Fibroblast of gingiva (primary cell): ENCODE results near the gene RIMBP2.

Experiments
- DNase-seq: peaks from one replicate; pipeline ENCODE4 v3.0.0-alpha.2; 2011; ENCODE audit warnings: low read depth

RIMBP2 gene

DNA sequence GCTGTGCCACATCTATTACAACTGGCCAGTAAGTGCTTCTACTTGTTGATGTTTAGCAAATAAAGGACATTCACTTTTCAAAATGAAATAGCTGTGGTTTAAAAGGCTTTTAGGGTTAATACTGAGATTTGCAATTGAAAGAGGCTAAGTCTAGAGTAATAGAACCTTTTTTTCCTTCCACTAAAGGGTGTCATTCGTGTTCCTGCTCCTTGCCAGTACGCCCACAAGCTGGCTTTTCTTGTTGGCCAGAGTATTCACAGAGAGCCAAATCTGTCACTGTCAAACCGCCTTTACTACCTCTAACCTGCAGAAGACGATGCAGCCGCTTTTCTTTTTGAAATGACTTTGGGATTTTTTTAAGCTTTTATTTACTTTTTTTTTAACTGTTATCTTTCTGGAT, 344.8 kb downstream of the RIMBP2 start:
- DNase-seq: no peak

DNA sequence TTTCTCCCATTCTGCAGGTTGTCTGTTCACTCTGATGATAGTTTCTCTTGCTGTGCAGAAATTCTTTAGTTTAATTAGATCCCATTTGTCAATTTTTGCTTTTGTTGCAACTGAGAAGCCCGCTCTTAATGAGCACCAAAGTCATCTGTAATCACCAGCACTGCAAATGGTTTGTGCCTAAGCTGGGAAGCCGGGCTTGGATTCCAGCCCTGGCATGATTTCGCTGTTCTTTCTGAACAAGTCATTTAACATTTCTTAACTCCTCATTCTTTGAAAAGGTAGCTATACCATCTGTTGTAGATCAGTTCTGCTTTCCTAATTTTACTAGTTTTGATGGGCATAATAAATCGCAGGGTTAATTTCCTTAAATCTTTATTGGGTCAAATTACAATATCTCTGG, 346.3 kb downstream of the RIMBP2 start:
- DNase-seq: no peak

DNA sequence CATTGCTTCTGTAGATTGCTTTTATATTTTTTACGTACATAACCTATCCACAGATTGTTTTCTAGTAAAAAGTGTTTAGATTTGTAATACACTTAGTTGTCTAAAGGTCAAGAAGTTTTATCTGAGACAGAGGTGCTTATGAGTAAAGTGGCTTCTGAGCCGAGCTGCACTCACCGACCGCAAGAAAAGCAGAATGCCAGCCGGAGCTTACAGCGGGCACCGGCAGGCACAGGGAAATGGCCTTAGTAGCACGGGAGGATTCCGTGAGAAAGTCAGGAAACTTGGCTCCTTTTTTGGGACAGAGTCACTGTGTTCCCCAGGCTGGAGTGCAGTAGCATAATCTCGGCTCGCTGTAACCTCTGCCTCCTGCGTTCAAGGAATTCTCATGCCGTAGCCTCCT, 348.6 kb downstream of the RIMBP2 start:
- DNase-seq: no peak

DNA sequence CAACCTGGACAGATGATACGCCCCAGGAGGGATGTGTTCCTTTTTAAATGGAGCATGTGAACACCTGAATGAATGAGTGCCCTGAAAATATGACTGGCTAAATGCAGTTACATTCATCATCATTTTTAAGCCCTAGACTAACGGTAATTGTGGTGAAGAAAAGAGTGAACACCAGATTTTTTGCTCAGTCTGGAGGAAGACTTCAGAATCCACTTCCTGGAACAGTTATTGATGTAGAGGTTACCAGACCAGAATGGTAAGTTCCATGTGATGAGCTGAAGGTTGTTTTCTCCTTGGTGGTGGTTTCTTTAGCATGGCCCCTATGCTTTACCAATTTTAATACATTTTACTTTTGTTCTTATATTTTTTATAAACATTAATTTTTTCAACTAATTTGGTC, 349.1 kb downstream of the RIMBP2 start:
- DNase-seq: no peak

DNA sequence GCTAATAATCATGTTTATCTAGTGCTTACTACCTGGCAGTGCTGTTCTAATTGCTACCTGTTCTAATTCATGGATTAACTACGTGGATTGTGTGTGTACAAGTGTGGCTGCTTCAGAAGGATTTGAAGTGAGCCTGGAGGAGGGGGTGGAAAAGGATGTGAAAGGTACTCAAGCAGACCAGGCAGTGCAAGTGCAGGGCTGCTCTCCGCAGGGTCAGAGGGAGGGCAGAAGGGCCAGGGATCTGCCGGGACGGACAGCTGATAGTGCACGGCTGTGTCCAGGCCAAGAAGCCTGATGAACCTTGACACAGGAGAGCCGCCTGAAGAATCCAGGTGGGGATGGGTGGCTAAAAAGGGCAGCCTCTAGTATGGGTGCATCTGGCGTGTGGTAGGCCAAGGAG, 349.9 kb downstream of the RIMBP2 start:
- DNase-seq: no peak

DNA sequence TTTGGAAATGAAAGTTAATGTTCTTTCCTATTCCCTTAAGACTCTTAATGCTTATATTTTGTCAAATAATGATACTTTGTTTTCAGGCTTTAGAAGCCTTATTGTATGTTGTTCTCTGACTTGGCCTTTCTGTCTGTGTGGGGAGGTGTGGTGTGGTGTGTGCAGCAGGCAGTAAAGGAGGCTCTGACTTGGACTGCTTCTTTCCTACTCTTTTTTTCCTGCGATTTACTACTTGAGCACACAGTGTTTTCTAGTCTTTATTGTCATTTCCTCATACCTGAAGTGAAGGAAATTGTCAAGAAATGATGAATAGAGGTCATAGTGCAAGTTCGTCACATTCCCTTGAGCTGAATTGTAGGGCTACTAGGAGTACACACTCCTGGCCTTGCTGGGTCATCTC, 351.5 kb downstream of the RIMBP2 start:
- no peak for DNase-seq

DNA sequence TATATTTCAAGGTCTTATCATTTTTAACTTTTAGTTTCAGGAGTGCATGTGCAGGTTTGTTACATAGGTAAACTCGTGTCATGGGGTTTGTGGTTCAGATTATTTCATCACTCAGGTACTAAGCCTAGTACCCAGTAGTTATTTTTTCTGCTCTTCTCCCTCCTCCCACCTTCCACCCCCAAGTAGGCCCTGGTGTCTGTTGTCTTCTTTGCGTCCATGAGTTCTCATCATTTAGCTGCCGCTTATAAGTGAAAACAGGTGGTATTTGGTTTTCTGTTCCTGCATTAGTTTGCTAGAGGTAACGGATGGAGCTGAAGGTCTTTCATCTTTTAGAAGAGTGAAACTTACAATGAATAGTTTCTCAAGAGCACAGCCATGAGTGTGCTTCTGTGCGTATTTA, 354.0 kb downstream of the RIMBP2 start:
- no peak for DNase-seq

DNA sequence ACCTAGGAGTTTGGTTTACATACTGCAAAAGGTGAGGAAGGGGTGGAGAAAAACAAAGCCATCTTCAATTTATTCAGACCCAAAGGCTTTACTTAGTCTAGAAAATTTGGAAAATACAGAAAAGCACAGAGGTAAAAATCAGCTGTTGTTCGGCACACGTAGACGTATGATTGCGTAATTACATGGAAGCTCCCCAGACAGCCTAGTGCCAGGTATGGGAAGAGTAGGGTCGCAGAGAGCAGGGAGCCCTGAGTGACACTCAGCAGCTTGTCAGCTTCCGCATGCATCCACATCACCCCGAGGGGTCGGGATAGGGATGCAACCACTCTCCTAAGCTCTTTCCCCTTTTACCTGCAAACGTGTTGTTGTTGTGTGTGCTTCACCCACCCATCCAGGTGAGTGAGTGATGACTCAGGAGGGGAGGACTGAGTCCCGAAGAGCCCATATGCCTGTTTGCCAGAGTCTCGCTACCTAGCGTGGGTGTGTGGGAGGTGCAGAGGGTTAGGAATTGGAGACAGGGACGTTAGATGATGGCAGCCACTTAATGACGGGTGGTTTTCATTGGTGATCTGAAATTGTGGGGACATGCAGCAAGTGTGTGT, 358.3 kb downstream of the RIMBP2 start:
- no peak for DNase-seq

DNA sequence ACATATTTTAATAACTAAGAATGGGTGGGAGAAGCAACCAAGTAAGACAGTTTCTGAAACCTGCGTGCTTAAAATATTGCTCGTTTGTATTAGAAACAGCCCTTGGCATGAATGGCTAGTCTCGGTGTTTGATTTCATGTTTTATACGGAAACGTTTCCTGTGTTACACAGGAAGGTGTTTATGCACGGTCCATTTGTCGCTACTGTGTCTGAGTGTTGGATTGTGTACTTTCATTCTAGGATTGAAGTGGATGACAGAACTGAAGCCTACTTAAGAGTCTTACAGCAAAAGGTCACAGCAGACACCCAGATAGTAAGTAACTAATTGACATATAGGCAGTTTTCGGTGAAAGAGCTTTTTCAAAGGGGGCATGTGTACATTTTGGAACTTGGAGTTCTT, 358.9 kb downstream of the RIMBP2 start:
- DNase-seq: no peak

DNA sequence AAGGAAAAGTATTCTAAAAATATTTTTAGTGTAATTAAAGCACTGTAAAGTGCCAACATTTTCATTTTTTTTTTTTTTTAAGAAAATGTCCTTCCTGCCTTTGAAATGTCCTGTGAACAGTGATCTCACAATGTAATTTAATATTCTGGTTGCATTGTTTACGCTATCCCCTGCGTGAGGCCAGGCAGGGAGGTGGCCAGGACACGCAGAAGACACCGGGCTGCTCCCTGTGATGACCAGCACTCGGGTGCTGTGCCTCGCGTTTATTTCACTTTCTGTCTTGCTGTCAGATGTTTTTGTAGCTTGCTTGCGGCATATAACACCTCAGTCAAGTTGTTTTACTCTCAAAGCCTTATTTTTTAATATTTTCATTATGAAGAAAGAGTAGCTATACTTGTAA, 359.9 kb downstream of the RIMBP2 start:
- DNase-seq: no peak

DNA sequence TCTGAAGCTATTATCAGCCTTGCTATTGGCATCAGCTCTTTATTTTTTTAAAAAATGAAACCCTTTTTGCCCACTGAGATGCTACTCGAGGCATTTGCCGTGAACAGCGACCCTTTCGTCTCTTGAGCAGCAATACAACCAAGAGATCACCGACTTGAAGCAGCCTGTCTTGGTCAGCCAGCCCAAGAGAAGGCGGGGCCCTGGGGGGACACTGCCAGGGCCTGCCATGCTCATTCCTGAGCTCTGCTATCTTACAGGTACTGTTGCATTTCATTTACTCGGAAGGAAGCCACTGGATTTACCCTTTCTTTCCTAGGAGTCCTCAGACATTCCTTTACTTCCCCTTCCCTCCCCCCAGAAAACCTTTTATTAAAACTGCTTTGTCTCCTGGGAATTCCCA, 361.7 kb downstream of the RIMBP2 start:
- no peak for DNase-seq

DNA sequence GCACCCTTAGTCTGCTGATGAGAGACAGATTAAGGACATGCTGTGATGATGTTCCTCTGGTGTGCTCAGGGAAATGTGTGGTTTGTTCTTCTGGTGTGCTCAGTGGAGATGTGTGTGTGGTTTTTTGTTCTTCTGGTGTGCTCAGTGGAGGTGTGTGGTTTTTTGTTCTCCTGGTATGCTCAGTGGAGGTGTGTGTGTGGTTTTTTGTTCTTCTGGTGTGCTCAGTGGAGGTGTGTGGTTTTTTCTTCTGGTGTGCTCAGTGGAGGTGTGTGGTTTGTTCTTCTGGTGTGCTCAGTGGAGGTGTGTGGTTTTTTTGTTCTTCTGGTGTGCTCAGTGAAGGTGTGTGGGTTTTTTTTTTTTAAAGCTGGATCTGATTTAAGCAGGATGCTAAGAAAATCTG, 363.0 kb downstream of the RIMBP2 start:
- no peak for DNase-seq

DNA sequence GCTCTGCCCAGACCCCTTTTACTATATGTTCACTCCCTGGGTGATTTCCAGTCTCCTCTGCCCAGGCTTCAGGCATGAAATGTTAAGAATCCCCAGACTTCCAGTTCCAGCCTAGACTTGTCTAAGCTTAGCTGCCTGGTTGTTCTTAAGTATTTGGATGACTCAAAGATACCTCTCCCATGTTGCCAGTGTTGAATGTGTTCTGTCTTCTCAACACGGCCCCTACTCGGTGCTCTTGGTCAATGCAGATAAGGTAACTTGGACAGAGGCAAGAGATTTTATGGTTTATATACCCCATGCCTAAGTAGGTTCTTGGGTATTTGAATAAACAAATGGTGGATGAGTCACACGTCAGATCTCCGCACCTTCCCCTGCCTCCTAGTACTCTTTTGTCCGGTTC, 364.8 kb downstream of the RIMBP2 start:
- no peak for DNase-seq

DNA sequence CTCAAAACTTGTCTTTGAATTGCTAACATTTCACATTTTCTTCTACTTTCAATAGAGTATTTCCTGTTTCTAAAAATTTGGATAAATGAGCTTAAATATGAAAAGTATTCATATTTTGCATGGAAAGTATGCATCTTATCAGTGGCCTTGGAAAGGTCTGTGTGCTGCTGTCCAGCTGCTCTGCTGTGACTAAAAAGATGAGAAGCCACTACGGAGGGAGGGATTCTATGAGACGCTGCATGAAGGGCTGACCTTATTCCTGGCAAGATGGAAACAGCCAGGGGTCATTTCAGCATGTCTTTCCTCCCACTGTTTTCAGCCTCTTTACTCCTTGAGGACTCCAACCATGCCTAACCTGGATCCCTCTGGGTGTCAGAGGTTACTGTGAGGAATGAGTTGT, 365.4 kb downstream of the RIMBP2 start:
- DNase-seq: no peak

DNA sequence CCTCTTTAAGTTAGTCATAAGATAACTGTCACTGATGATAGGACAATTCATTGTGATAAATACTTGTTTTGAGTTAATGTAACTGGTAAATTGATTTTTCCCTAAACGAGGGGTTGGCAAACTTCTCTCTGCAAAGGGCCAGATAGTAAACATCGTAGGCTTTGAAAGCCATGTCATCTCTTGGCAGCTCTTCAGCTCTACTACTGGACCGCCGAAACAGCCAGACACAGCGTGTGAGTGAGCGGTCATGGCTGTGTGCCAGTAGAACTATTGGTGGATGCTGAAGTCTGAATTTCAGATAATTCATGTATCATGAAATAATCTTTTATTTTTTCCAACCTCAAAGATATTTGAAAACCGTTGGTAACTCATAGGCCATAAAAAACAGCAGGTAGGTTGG, 368.5 kb downstream of the RIMBP2 start:
- no peak for DNase-seq
